WTC11 (cell line): Measurements from ENCODE around the gene LCE1E. TPM values are rescaled to one million over a fixed set of nuclear protein-coding genes. Genes with fewer than 3 reads are reported as not detected.

Source experiments
- ATAC-seq: fragments of 200-7000 bp; cut with Tn5 transposase; 2 replicates; pipeline ENCODE4 v1.10.0; 2021; ENCODE audit warnings: mild to moderate bottlenecking, moderate library complexity
- Bru-seq: library from RNA; stranded (reverse); fragments of 400-500 nt; gene quantifications from one replicate; lab custom pipeline; 2021; lab: Mats Ljungman, UMichigan
- CTCF ChIA-PET: fragments of 300-600 bp; sonication (Branson Sonifier 250); formaldehyde crosslinking; loops from one replicate; lab custom pipeline; 2021; ENCODE audit warnings: antibody characterized with exemption; lab: Charles Lee
- POLR2A ChIA-PET: fragments of 350-600 bp; sonication (Branson Sonifier 250); formaldehyde crosslinking; loops from one replicate; lab custom pipeline; 2021; ENCODE audit warnings: antibody characterized with exemption; lab: Charles Lee
- DNase-seq: peaks from one replicate; pipeline ENCODE4 v3.0.0; 2021; ENCODE audit warnings: low spot score
- H3K27ac Mint-ChIP-seq: 2 replicates; pipeline ENCODE4 v1.8.0; 2021; ENCODE audit warnings: mixed read lengths
- H3K27me3 Mint-ChIP-seq: 2 replicates; pipeline ENCODE4 v1.8.0; 2021; ENCODE audit warnings: low read depth, mild to moderate bottlenecking, moderate library complexity, mixed read lengths
- H3K36me3 Mint-ChIP-seq: 2 replicates; pipeline ENCODE4 v1.8.0; 2021; ENCODE audit warnings: mixed read lengths
- H3K4me1 Mint-ChIP-seq: 2 replicates; pipeline ENCODE4 v1.8.0; 2022; ENCODE audit warnings: mixed read lengths
- H3K4me3 Mint-ChIP-seq: 2 replicates; pipeline ENCODE4 v1.8.0; 2021; ENCODE audit warnings: mild to moderate bottlenecking, moderate library complexity, mixed read lengths
- H3K9me3 Mint-ChIP-seq: 2 replicates; pipeline ENCODE4 v1.8.0; 2021; ENCODE audit warnings: mixed read lengths
- ESRRA ChIP-seq: sonication (generic); formaldehyde crosslinking; IDR thresholded peaks from 2 replicates; pipeline ENCODE4 v1.8.1; 2022; ENCODE audit warnings: mild to moderate bottlenecking, missing genetic modification reagents, borderline replicate concordance
- GABPB1 ChIP-seq: sonication (generic); formaldehyde crosslinking; IDR thresholded peaks from 2 replicates; pipeline ENCODE4 v1.8.1; 2023; ENCODE audit warnings: mild to moderate bottlenecking, missing genetic modification reagents
- GRHL2 ChIP-seq: fragments of 250-450 bp; sonication (Bioruptor Pico); IDR thresholded peaks from 2 replicates; pipeline ENCODE4 v1.8.0; 2022; ENCODE audit warnings: mild to moderate bottlenecking, moderate library complexity; ENCODE audit not compliant: insufficient replicate concordance, severe bottlenecking
- GTF2I ChIP-seq: fragments of 250-450 bp; sonication (Bioruptor Pico); conservative IDR thresholded peaks from 2 replicates; pipeline ENCODE4 v1.4.0; 2021; ENCODE audit warnings: mild to moderate bottlenecking
- JUN ChIP-seq: sonication (generic); formaldehyde crosslinking; IDR thresholded peaks from 2 replicates; pipeline ENCODE4 v1.8.0; 2023; ENCODE audit warnings: mild to moderate bottlenecking, missing genetic modification reagents
- OVOL2 ChIP-seq: fragments of 250-450 bp; sonication (Bioruptor Pico); IDR thresholded peaks from 2 replicates; pipeline ENCODE4 v1.9.0; 2021; ENCODE audit warnings: mild to moderate bottlenecking, borderline replicate concordance
- SOX15 ChIP-seq: fragments of 250-450 bp; sonication (Bioruptor Pico); IDR thresholded peaks from 2 replicates; pipeline ENCODE4 v1.9.0; 2021; ENCODE audit warnings: mild to moderate bottlenecking
- long read RNA-seq, 3 experiments: library from RNA in 1 of 3; library from capped mRNA in 1 of 3; library from polyadenylated mRNA in 1 of 3; unstranded in 2 of 3; stranded (forward) in 1 of 3; transcript quantifications; one replicate each; pipeline ENCODE4 v2.0.0, GENCODE V29; 2021
- total RNA-seq: library from RNA; stranded (reverse); gene quantifications from 3 replicates; pipeline ENCODE4 v1.2.3, GENCODE V29; 2021
- TF ChIP-seq, protein P1 (sequence below): sonication (generic); formaldehyde crosslinking; IDR thresholded peaks from 2 replicates; pipeline ENCODE4 v1.8.1; 2022; ENCODE audit warnings: mild to moderate bottlenecking, moderate library complexity, missing genetic modification reagents
- TF ChIP-seq, protein P2 (sequence below): fragments of 250-450 bp; sonication (Bioruptor Pico); conservative IDR thresholded peaks from 2 replicates; pipeline ENCODE4 v1.9.0; 2021; ENCODE audit warnings: mild to moderate bottlenecking
- TF ChIP-seq, protein P3 (sequence below): sonication (generic); formaldehyde crosslinking; IDR thresholded peaks from 2 replicates; pipeline ENCODE4 v1.8.1; 2023; ENCODE audit warnings: mild to moderate bottlenecking, moderate library complexity, missing genetic modification reagents
- TF ChIP-seq, protein P4 (sequence below): fragments of 200-600 bp; IDR thresholded peaks from 2 replicates; pipeline ENCODE4 v1.8.0; 2022; ENCODE audit warnings: antibody characterized with exemption
- TF ChIP-seq, protein P5 (sequence below): sonication (generic); formaldehyde crosslinking; conservative IDR thresholded peaks from 2 replicates; pipeline ENCODE4 v1.8.1; 2022; ENCODE audit warnings: mild to moderate bottlenecking, missing genetic modification reagents
- TF ChIP-seq, protein P6 (sequence below): sonication (generic); formaldehyde crosslinking; IDR thresholded peaks from 2 replicates; pipeline ENCODE4 v1.8.0; 2022; ENCODE audit warnings: mild to moderate bottlenecking, missing genetic modification reagents
- TF ChIP-seq, protein P7 (sequence below): fragments of 250-450 bp; sonication (Bioruptor Pico); IDR thresholded peaks from 2 replicates; pipeline ENCODE4 v1.8.0; 2021; ENCODE audit warnings: mild to moderate bottlenecking
- TF ChIP-seq, protein P8 (sequence below): sonication (generic); formaldehyde crosslinking; IDR thresholded peaks from 2 replicates; pipeline ENCODE4 v1.8.0; 2023; ENCODE audit warnings: mild to moderate bottlenecking, missing genetic modification reagents

The LCE1E gene, protein sequence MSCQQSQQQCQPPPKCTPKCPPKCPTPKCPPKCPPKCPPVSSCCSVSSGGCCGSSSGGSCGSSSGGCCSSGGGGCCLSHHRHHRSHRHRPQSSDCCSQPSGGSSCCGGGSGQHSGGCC
- not detected in 3 replicates for total RNA-seq
- Bru-seq, nascent RNA, result not detected
- long read RNA-seq, experiment 1, result 0 reads
- long read RNA-seq, experiment 2, result 0 reads
- long read RNA-seq, experiment 3, result 0 reads

DNA sequence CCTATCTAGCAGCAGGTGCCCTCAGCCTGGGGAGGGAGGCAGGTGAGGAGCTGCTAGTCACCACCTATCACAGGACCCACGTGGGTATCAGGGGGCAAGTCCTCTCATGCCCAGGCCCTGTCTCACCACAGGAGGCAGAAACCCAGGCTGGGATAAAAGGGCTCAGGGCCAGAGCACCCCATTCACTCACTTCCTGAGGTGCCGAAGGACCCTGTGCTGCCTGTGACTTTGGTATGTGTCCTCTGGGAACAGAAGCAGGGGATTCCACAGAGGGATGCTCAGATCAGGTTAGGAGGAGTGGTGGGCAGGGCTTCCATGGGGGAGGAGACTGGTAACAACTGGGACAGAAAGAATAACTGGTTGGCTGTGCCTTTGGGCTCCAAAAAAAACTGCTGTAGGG, at the start of gene LCE1E:
Gene LCE1E, plus strand, starts transcription at position 181 of the 400 bp plus-strand sequence. CDS start 1,043 bp downstream, outside the sequence.
- Mint-ChIP-seq H3K4me1 (no peaks in the 10 kb centered on the region), H3K36me3 (peaks cover 63% of the 10 kb centered on the region), H3K4me3 (no peak within 1 kb of the TSS), H3K27me3 (peaks cover 13% of the 10 kb centered on the region), H3K27ac (no peak within 1 kb of the TSS), H3K9me3 (peaks cover 83% of the 10 kb centered on the region)
- DNase-seq, result no peak
- no peak for ATAC-seq
- POLR2A ChIA-PET, result no interaction called here
- CTCF ChIA-PET, result no interaction called here
- TF ChIP-seq JUN (CRISPR knock-in tag), result no peak
- TF ChIP-seq, protein P1, sequence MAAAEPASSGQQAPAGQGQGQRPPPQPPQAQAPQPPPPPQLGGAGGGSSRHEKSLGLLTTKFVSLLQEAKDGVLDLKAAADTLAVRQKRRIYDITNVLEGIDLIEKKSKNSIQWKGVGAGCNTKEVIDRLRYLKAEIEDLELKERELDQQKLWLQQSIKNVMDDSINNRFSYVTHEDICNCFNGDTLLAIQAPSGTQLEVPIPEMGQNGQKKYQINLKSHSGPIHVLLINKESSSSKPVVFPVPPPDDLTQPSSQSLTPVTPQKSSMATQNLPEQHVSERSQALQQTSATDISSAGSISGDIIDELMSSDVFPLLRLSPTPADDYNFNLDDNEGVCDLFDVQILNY, result no peak
- no peak for TF ChIP-seq OVOL2 (CRISPR knock-in tag)
- TF ChIP-seq, protein P2, sequence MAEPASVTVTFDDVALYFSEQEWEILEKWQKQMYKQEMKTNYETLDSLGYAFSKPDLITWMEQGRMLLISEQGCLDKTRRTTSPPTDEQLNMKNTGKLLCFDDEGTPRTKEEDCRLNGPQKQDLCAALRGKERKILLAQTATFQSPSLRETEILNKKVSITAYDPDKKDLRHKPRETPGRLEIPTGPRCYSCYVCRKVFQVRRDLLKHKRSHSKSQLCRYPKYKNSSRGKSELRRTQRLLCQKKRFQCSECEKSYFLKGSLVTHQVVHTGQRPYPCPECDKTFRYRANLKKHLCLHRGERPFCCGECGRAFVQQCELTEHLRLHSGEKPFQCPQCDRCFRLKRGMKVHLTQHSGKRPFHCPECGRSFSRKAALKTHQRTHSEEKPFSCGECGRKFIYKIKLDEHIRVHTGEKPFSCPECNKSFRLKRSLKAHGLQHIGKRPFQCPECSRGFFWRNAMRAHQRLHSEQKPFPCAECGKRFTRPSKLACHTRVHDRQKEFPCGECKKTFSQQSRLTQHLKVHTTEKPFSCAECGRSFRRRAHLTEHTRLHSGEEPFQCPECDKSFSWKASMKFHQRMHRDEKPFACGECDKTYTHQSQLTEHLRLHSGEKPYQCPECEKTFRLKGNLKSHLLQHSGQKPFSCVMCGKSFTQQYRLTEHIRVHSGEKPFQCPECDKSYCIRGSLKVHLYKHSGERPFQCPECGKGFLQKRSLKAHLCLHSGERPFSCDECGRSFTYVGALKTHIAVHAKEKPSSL (CRISPR knock-in tag), result no peak
- TF ChIP-seq, protein P3, sequence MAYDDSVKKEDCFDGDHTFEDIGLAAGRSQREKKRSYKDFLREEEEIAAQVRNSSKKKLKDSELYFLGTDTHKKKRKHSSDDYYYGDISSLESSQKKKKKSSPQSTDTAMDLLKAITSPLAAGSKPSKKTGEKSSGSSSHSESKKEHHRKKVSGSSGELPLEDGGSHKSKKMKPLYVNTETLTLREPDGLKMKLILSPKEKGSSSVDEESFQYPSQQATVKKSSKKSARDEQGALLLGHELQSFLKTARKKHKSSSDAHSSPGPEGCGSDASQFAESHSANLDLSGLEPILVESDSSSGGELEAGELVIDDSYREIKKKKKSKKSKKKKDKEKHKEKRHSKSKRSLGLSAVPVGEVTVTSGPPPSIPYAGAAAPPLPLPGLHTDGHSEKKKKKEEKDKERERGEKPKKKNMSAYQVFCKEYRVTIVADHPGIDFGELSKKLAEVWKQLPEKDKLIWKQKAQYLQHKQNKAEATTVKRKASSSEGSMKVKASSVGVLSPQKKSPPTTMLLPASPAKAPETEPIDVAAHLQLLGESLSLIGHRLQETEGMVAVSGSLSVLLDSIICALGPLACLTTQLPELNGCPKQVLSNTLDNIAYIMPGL, result no peak
- no peak for TF ChIP-seq GABPB1 (CRISPR knock-in tag)
- TF ChIP-seq, protein P4, sequence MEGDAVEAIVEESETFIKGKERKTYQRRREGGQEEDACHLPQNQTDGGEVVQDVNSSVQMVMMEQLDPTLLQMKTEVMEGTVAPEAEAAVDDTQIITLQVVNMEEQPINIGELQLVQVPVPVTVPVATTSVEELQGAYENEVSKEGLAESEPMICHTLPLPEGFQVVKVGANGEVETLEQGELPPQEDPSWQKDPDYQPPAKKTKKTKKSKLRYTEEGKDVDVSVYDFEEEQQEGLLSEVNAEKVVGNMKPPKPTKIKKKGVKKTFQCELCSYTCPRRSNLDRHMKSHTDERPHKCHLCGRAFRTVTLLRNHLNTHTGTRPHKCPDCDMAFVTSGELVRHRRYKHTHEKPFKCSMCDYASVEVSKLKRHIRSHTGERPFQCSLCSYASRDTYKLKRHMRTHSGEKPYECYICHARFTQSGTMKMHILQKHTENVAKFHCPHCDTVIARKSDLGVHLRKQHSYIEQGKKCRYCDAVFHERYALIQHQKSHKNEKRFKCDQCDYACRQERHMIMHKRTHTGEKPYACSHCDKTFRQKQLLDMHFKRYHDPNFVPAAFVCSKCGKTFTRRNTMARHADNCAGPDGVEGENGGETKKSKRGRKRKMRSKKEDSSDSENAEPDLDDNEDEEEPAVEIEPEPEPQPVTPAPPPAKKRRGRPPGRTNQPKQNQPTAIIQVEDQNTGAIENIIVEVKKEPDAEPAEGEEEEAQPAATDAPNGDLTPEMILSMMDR, result no peak
- TF ChIP-seq GRHL2 (CRISPR knock-in tag), result no peak
- TF ChIP-seq, protein P5, sequence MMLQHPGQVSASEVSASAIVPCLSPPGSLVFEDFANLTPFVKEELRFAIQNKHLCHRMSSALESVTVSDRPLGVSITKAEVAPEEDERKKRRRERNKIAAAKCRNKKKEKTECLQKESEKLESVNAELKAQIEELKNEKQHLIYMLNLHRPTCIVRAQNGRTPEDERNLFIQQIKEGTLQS (CRISPR knock-in tag), result no peak
- TF ChIP-seq ESRRA (CRISPR knock-in tag), result no peak
- TF ChIP-seq GTF2I (CRISPR knock-in tag), result no peak
- TF ChIP-seq, protein P6, sequence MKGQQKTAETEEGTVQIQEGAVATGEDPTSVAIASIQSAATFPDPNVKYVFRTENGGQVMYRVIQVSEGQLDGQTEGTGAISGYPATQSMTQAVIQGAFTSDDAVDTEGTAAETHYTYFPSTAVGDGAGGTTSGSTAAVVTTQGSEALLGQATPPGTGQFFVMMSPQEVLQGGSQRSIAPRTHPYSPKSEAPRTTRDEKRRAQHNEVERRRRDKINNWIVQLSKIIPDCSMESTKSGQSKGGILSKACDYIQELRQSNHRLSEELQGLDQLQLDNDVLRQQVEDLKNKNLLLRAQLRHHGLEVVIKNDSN (CRISPR knock-in tag), result no peak
- TF ChIP-seq, protein P7, sequence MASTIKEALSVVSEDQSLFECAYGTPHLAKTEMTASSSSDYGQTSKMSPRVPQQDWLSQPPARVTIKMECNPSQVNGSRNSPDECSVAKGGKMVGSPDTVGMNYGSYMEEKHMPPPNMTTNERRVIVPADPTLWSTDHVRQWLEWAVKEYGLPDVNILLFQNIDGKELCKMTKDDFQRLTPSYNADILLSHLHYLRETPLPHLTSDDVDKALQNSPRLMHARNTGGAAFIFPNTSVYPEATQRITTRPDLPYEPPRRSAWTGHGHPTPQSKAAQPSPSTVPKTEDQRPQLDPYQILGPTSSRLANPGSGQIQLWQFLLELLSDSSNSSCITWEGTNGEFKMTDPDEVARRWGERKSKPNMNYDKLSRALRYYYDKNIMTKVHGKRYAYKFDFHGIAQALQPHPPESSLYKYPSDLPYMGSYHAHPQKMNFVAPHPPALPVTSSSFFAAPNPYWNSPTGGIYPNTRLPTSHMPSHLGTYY (CRISPR knock-in tag), result no peak
- TF ChIP-seq, protein P8, sequence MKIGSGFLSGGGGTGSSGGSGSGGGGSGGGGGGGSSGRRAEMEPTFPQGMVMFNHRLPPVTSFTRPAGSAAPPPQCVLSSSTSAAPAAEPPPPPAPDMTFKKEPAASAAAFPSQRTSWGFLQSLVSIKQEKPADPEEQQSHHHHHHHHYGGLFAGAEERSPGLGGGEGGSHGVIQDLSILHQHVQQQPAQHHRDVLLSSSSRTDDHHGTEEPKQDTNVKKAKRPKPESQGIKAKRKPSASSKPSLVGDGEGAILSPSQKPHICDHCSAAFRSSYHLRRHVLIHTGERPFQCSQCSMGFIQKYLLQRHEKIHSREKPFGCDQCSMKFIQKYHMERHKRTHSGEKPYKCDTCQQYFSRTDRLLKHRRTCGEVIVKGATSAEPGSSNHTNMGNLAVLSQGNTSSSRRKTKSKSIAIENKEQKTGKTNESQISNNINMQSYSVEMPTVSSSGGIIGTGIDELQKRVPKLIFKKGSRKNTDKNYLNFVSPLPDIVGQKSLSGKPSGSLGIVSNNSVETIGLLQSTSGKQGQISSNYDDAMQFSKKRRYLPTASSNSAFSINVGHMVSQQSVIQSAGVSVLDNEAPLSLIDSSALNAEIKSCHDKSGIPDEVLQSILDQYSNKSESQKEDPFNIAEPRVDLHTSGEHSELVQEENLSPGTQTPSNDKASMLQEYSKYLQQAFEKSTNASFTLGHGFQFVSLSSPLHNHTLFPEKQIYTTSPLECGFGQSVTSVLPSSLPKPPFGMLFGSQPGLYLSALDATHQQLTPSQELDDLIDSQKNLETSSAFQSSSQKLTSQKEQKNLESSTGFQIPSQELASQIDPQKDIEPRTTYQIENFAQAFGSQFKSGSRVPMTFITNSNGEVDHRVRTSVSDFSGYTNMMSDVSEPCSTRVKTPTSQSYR (CRISPR knock-in tag), result no peak
- TF ChIP-seq SOX15 (CRISPR knock-in tag), result no peak
